DMS79 (cell line): Measurements from ENCODE around the gene IBTK.
"Not testable (repeated sequence)": the region's sequence is repeated elsewhere in the genome, so short reads cannot be mapped to it uniquely, and the experiment has no call there.

Experiments
- DNase-seq: peaks from one replicate; lab custom pipeline; 2025; lab: John Stamatoyannopoulos, UW

Gene IBTK, protein sequence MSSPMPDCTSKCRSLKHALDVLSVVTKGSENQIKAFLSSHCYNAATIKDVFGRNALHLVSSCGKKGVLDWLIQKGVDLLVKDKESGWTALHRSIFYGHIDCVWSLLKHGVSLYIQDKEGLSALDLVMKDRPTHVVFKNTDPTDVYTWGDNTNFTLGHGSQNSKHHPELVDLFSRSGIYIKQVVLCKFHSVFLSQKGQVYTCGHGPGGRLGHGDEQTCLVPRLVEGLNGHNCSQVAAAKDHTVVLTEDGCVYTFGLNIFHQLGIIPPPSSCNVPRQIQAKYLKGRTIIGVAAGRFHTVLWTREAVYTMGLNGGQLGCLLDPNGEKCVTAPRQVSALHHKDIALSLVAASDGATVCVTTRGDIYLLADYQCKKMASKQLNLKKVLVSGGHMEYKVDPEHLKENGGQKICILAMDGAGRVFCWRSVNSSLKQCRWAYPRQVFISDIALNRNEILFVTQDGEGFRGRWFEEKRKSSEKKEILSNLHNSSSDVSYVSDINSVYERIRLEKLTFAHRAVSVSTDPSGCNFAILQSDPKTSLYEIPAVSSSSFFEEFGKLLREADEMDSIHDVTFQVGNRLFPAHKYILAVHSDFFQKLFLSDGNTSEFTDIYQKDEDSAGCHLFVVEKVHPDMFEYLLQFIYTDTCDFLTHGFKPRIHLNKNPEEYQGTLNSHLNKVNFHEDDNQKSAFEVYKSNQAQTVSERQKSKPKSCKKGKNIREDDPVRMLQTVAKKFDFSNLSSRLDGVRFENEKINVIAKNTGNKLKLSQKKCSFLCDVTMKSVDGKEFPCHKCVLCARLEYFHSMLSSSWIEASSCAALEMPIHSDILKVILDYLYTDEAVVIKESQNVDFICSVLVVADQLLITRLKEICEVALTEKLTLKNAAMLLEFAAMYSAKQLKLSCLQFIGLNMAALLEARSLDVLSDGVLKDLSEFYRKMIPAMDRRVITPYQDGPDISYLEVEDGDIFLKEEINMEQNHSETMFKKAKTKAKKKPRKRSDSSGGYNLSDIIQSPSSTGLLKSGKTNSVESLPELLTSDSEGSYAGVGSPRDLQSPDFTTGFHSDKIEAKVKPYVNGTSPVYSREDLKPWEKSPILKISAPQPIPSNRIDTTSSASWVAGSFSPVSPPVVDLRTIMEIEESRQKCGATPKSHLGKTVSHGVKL (N-terminal part only)

DNA sequence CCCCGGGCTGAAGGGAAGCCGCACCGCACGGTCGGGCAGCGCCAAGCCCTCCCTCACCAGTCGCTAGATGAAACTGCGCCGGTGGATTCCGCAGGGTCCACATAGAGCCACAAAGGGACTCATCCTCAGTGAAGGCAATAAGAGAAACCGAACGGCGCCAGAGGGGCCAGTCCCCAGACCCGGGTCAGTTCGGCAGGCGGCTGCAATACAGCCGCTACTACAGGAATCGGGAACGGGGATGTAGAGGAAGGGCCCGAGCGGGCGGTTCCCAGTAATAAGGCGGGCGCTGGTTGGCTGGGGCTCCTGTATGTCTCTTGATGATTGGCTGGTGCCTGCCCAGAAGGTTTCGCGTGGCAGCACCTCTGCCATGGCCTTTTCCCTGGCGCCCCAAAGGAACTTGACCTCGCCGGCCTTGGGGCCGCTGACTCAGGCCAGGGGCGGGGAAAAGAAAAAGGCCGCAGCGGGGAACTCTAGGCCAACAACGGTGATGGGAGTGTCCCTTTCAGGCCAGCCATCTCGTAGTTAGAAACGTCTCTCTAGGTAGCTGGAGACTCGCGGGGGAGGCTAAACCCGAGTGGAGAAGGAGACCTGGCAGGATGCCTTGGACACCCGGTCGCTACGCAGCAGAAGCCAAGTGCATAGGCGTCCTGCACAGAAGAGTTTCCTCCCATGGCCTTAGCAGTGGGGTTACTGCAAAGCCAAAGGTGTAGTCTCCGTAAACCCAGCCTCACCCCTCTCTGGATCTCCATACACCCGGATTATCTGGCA is at the start of gene IBTK:
Gene IBTK, minus strand, starts transcription at position 240 of the 768 bp plus-strand sequence. CDS start 7,258 bp downstream, outside the sequence.
- DNase-seq: peak; percentile 67

DNA sequence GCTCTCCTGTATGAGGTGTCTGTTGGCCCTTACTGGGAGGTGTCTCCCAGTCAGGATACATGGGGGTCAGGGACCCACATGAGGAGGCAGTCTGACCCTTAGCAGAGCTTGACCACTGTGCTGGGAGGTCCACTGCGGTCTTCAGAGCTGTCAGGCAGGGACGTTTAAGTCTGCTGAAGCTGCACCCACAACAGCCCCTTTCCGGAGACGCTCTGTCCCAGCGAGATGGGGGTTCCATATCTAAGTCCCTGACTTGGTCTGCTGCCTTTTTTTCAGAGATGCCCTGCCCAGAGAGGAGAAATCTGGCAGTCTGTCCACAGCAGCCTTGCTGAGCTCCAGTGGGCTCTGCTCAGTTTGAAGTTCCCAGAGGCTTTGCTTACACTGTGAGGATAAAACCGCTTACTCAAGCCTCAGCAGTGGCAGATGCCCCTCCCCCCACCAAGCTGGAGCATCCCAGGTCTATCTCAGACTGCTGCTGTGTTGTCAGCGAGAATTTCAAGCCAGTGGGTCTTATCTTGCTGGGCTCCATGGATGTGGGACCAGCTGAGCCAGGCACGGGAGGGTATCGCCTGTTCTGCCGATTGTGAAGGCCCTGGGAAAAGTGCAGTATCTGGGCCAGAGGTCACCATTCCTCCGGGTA is 36.3 kb upstream of the IBTK start:
- no peak for DNase-seq

DNA sequence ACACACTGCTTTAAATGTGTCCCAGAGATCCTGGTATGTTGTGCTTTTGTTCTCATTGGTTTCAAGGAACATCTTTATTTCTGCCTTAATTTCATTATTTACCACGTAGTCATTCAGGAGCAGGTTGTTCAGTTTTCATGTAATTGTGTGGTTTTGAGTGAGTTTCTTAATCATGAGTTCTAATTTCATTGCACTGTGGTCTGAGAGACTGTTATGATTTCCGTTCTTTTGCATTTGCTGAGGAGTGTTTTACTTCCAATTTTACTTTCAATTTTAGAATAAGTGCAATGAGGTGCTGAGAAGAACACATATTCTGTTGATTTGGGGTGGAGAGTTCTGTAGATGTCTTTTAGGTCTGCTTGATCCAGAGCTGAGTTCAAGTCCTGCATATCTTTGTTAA is 34.0 kb upstream of the IBTK start:
- DNase-seq: not testable (repeated sequence)

DNA sequence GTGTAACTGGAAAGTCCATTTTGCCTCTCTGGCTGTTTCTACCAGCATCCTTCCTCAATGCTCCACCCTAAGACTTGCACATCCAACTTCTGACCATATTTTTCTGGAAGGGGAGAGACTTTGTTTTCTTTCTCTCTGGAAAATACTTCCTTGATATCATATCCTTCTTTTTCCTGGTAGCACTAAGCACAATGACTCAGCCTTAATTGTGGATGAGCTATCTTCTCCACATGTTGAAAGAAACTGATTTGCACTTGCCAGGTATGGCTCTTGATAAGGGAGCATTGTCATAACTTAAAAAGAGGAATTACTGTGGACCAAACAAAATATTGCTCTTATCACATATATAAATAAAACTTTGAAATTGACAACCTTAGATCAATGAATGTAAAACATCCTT is 30.1 kb upstream of the IBTK start:
- DNase-seq: no peak

DNA sequence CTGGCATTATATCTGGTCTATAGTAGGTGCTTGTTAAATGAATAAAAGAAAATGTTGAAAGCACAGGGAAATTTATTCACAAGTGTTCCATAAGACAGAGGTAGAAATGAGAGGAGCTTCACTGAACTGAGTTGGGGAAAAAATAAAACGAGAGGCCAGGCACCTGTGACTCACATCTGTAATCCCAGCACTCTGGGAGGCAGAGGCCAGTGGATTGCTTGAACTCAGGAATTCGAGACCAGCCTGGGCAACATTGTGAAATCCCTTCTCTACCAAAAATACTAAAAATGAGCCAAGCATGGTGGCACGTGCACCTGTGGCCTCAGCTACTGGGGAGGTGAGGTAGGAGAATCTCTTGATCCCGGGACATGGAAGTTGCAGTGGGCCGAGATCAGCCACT is 28.1 kb upstream of the IBTK start:
- DNase-seq: no peak

DNA sequence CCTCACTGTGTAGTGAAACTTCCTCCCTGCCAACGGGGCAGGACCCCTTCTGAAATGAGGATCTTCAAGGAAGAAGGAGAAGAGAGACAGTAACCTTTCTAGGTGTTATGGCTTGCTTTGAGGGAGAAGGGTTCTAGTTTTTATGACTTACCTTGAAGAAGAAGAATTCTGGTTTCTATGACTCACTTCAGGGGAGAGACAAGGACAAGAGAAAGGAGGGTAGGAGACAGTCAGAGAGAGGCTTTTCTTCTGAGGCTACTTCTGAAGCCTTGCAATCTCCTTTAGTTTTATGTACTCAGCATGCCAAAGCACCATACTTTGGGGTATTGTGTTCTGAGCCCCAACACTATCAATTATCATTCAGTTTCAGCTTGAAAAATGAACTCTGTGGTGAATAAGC is 25.8 kb upstream of the IBTK start:
- no peak for DNase-seq

DNA sequence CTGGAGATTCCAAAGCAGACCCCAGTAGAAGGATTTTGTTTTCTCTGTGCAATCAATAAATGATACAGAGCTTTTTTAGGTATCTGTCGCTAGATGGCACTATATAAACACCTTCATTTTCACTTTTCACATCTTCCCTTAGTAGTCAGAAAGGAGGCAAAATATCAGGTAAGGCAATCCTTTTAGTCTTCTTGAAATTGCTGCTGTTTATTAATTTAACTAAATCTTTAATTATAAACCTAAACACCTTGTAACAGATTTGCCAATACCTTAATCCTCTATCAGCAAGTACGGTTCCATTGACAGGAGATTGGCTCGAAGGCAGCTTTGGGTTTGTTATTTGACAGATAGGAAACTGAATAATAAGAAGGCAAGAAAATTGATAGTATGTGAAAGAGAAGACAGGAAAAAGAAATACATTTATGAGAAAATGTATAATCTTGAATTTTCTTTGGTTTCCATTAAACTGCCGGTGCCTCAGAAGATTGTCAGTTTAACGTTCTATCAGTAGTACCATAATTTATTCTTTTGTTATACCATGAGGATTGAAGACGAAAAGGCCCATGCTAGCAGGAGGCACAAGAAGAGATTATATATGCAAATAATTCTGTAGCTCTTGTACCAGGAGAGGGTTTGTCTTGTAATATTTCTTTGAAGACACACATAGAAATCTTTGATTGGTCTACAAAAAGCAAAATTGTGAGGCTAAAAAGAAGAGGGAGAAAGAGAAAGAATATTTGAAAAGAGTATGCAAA is 23.5 kb upstream of the IBTK start:
- no peak for DNase-seq

DNA sequence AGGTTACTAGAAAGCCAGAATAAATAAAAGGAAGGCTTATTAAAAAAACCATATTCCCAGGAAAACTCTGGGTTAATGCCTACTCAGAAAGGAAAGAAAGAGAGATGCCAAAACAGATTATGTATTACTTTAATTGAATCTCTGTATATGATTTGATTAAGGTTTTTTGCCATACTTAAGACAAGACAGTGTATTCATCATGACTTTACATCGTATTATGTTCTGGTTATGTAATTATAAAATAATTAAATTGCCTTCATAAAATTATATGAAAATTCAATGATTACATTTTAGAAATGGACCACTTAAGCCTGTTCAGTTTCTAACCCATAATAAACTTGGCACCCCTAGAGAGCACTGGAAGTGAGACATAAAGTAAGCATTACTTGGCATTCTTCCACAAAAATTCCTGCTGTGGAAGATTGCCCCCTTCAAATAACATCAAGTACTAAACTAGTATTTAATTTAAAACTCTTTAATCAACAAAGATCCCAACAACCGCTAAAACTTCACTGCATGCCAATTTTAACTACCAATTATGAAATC is 20.8 kb upstream of the IBTK start:
- no peak for DNase-seq

DNA sequence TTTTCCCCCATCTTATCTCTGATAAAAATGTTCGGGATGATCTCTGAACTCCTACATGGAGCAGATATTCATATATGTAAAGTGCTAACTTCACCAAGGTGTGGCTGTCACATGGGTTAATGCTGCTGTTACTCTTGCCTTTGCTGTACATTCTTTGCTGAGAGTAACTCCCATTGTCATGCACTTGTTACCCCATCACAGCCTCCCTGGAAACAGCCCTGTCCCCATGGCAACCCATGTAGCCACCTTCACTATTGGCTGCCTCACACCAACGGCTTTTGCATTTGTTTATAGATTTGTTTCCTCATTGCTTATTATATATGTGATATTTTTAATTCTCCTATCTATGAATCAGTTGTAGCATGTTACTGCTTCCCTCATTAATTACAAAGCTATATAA is 17.3 kb upstream of the IBTK start:
- no peak for DNase-seq

DNA sequence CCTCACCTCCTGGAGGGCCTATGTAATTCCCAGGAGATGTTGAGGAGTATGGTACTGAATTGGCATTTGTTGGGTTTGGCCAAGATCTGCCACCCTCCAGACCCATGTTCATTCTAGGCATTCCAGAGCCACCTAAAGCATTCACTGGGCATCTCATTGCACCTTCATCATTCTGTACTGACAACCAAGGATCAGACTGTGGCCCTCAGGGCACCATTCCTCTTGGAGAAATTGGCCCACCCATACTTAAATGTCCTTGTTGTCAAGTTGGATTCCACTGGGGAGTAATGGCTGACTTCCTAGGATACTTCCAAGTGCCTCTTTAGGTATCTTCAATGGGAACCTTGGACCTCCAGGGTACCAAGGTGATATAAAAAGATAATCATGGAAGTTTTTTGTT is 16.8 kb upstream of the IBTK start:
- DNase-seq: no peak

DNA sequence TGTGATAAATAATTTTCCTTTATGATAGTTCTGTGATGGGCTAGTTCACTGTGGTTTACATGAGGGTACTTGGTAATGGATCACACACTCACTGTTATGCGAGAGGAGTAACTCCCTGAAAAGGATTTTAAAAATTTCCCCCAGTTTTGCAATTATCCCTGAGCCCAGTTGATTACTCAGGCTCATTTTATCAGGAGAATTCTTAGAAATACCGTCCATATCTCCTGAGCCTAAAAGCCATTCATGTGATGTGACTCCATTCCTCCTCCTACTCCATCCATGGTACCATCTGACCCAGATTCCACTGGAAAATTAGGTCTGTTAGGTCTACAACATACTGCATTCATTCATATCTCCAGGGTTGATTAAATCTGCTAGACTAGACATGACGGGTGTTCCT is 16.4 kb upstream of the IBTK start:
- no peak for DNase-seq

DNA sequence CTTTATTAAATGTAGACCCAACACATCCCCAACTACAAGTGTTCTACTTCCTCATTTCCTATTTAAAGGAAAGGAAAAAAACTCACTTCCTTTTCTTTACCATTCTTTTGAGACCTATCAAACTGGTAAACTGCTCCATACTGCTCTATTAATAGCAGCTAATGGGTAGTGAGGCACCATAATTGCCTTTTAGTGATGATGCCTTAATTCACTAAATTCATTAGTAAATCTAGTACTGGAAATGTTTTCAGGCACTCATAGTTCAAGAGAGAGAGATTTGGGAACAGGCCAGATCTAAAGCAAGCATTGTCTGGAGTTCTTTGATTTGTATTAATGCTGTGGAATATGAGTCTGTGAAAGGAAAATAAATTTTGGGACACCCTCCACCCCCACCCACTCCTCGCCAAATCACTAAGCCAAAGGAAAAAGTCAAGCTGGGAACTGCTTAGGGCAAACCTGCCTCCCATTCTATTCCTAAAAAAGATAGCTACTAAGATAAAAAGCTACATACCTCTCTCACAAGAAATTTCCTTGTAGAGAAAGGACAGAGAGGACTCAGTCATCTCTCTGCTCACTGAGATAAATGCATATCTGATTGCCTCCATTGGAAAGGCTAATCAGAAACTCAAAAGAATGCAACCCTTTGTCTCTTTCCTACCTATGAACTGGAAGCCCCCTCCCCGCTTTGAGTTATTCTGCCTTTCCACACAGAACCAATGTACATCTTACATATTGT is 13.6 kb upstream of the IBTK start:
- peak; percentile 15 for DNase-seq

DNA sequence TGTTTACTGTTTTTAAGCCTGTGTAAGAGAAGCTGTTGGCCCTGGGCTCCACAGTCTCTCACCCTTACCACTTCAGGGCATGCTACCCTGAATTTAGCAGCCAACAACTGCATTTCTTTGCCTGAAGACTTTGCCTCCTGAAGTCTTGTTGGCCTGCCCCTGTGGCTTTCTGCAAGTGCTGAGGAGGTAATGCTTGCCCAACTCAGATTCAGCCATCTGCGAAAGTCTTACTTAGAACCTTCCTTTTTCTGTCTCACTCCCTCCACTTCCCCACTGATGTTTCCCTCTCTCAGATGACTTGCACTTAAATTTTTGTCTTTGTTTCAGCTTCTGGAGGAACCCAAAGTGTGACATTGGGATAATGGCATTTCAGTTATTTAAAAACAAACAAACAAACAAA is 11.8 kb upstream of the IBTK start:
- no peak for DNase-seq

DNA sequence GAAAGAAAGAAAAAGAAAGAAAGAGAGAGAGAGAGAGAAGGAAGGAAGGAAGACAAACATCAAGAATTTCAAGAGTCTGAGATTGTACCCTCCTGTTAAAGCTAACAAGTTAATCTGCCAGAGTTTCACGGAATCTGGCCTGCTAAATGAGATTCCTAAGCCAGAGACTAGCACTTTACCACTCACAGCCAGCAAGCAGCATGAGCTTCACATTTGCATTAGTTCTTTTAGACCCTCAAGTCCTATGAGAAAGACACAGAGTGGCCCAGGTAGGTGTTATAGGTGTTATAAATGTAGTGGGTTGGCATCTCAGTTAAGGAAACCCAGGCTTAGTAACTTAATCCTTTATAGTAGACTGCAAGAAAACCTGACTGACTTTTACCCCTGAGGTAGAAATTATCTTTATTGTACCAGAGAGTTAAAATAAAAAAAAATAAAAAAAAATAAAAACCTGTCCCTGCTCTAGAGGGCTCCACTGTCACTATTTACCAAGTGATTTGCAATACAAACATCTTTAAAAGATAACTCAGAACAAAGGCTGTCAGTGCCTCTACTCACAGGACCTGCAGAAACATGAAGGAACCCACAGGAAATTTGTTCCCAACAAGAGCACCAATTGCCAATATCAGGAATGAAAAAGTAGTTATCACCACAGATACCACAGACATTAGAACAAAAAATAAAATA is 9.7 kb upstream of the IBTK start:
- DNase-seq: no peak

DNA sequence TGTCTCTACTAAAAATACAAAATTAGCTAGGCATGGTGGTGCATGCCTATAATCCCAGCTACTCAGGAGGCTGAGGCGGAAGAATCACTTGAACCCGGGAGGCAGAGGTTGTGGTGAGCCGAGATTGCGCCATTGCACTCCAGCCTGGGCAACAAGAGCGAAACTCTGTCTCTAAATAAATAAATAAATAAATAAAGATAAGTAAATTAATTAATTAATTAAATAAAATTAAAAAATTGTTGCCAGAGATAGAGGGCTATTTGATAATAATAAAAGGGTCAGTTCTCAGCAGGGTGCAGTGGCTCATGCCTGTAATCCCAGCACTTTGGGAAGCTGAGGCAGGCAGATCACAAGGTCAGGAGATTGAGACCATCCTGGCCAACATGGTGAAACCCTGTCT is 7.2 kb upstream of the IBTK start:
- DNase-seq: not testable (repeated sequence)

DNA sequence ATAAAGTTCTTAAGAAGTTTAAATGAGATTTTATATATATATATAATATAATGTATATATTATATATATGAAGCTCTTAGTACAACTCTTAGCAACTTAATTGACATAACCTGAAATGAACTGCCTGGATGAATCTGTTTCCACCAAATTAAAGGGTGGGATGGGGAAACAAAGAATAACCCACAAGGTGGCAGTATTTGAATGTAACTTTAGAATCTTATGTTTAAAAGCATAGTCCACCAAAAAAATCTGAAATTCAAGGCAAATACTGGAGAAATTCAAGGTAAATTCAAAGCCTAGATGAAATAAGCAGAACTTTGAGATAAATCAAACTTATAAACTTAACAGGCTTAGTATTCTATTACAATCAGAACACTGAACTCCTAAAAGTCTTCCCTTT is 4.4 kb upstream of the IBTK start:
- no peak for DNase-seq

DNA sequence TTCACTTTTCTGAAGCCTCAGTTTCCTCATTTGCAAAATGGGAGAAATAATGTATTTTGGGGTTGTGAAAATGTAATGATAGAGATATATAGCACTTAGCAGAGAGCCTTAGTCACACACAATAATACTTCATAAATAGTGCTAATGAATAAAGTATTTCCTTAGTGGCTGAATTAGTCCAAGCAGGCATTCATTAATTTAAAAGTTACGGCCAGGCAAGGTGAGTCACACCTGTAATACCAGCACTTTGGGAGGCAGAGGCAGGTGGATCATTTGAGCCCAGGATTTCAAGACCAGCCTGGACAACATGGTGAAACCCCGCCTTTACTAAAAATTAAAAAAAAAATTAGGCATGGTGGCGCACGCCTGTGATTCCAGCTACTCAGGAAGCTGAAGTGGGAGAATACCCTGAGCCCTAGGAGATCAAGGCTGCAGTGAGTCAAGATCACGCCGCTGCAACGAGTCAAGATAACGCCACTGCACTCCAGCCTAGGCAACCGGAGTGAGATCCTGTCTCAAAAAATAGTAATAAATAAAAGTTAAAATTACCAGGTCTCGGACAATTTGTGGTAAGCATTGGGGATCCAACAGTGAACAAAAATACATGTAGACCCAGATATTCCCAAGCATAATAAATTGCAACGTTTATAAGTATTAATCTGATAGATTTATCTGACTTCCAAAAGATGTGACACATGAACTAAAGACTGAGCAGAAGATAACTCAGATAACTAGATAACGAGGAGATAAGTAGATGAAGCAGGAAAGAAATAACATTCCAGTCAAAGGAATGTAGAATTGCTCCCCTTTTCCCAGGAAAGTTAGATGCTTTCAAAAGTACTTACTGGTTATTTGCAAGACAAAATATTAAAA is 2.1 kb upstream of the IBTK start:
- DNase-seq: no peak

DNA sequence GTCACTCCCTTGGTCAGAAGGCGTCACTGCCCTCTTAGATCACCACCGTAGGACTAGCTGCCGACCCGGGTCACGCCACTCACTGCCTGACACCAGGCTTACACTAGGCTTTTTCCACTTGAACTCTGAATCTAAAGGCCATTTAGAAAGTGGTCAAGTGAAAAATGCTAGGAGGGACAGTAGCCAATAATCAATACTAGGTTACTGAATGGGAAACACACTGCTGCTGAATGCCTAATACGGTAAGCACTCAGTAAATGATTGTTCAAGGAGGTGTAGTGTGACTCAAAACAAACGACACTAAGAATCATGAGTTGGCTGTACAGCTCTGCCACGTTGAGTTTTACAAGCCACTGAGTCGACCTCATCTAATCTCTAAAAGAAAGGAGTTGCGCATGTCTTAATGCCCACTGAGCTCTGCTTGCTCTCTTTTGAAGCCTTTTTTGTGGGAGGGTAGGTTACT is 760 bp upstream of the IBTK start:
- no peak for DNase-seq
